H1 (cell line): ENCODE results near the gene ITPKB. TPM values are rescaled to one million over a fixed set of nuclear protein-coding genes. Genes with fewer than 3 reads are reported as not detected.

Source experiments
- CREB1 ChIP-seq: IDR thresholded peaks from 2 replicates; pipeline ENCODE4 v1.6.1; 2012; ENCODE audit warnings: inconsistent platforms
- HDAC6 ChIP-seq: IDR thresholded peaks from one replicate; pipeline ENCODE4 v1.7.1; 2012; ENCODE audit warnings: low read depth, mild to moderate bottlenecking, inconsistent platforms, low read length, moderate library complexity
- NRF1 ChIP-seq: IDR thresholded peaks from 2 replicates; pipeline ENCODE4 v1.6.1; 2011; ENCODE audit warnings: mild to moderate bottlenecking, low read depth, low read length, improper control_type of control experiment
- TEAD4 ChIP-seq: IDR thresholded peaks from 2 replicates; pipeline ENCODE4 v1.6.1; 2012; ENCODE audit warnings: low read depth, low read length, inconsistent platforms, mixed read lengths
- polyA plus RNA-seq, 7 experiments: library from polyadenylated mRNA; depleted of rRNA in 3 of 7; stranded (reverse) in 5 of 7; unstranded in 2 of 7; fragments of >200 nt in 5 of 7; fragments of 200-250 nt in 2 of 7; gene quantifications; 1 replicate in 5 of 7; 2 replicates in 1 of 7; 4 replicates in 1 of 7; pipeline versions ENCODE4 v1.2.1 to v1.2.3, GENCODE V29; 2011 to 2013; ENCODE audit warnings: missing spikeins in 2 of 7, mixed read lengths in 2 of 7
- total RNA-seq: library from RNA; stranded (reverse); fragmentation: NEBNext Ultra II Directional; extraction: Animal tissue kit (Norgen Biotek cat#: 25700); gene quantifications from 2 replicates; pipeline ENCODE4 v1.2.1, GENCODE V29; 2021

ITPKB gene
- total and polyA plus RNA-seq, 2 of the 8 experiments (the other 6 are each of a cell fraction or from before 2014, with no cell fraction given), result 1.7 to 4.8 TPM

- TF ChIP-seq TEAD4 (no peak), NRF1 (no peak), HDAC6 (no peak), CREB1 (no peak)
These were observed 111.0 kb downstream of the ITPKB start (continued) for GRCh38 chr1:226627924-226628611.
